ENCODE data around the gene PNISR. TPM values are rescaled to one million over a fixed set of nuclear protein-coding genes. Genes with fewer than 3 reads are reported as not detected.

Gene PNISR
- total and polyA plus RNA-seq, 2 of the 13 experiments (the other 11 are each of a cell fraction or from before 2014, with no cell fraction given), result 43.0 to 48.0 TPM

DNA sequence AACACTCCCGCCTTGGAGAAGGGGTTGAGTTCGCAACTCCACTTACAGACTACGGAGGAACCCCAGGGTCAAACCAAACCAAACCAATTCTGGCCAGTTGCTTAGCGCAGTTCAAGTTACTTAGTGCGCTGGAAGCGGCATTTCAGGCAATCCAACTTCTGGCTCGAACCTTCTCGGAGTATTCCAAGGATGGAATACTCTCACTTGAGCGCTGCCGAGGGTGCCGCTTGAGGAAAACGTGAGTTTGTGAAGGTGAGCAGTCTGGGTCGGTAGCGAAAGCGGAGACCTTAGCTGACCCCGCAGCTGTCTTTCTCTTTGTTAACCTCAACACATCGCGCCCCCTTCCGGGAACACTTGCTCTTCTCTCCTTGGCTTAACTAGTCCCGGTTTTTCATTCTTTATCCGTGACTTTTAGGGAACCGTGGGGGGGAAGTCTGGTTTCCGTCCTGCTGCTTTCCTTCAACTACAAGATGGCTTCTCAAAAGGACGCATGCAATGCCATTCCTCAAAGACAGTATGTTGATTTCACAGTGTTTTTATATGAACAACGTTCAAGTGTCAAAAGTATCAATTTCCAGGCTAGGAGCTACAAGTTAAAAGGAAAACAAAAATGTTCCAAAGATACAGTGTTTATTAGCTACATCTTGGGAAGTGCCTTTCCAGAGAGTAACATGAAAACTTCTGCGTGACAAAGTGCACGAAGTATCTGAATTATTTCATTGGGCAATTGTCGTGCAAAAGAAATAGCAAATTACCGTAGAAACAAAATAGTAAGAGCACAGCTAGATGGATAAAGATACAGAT lies 741 bp upstream of the PNISR start (continued):
- 0 out of 2 replicates have a peak, but pooled peaks have one; percentile 7 for TF ChIP-seq RAD21 (CRISPR knock-in tag; IDR thresholded peaks at IDR 0.05)
- no peak for TF ChIP-seq ZNF20 (CRISPR knock-in tag; IDR thresholded peaks at IDR 0.05)
- TF ChIP-seq FOXC1 (CRISPR knock-in tag; IDR thresholded peaks at IDR 0.05; ENCODE audit: borderline replicate concordance), result no peak; the same call in 1 of the 2 replicates
- no peak for TF ChIP-seq ZBTB38 (CRISPR knock-in tag; IDR thresholded peaks at IDR 0.05)
- 0 out of 2 replicates have a peak, but pooled peaks have one; percentile 6 for TF ChIP-seq NFYC (CRISPR knock-in tag; IDR thresholded peaks at IDR 0.05)
- TF ChIP-seq PCBP1 (IDR thresholded peaks at IDR 0.05; ENCODE audit: borderline replicate concordance, low read depth, low read length), result no peak
- TF ChIP-seq, protein P1, sequence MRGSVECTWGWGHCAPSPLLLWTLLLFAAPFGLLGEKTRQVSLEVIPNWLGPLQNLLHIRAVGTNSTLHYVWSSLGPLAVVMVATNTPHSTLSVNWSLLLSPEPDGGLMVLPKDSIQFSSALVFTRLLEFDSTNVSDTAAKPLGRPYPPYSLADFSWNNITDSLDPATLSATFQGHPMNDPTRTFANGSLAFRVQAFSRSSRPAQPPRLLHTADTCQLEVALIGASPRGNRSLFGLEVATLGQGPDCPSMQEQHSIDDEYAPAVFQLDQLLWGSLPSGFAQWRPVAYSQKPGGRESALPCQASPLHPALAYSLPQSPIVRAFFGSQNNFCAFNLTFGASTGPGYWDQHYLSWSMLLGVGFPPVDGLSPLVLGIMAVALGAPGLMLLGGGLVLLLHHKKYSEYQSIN (CRISPR knock-in tag; IDR thresholded peaks at IDR 0.05; ENCODE audit: borderline replicate concordance), result no peak
- no peak for TF ChIP-seq MNT (IDR thresholded peaks at IDR 0.05)
- no peak for TF ChIP-seq GFI1 (CRISPR knock-in tag; IDR thresholded peaks at IDR 0.05; ENCODE audit: borderline replicate concordance)
- TF ChIP-seq, protein P2, sequence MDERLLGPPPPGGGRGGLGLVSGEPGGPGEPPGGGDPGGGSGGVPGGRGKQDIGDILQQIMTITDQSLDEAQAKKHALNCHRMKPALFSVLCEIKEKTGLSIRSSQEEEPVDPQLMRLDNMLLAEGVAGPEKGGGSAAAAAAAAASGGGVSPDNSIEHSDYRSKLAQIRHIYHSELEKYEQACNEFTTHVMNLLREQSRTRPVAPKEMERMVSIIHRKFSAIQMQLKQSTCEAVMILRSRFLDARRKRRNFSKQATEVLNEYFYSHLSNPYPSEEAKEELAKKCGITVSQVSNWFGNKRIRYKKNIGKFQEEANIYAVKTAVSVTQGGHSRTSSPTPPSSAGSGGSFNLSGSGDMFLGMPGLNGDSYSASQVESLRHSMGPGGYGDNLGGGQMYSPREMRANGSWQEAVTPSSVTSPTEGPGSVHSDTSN (CRISPR knock-in tag; IDR thresholded peaks at IDR 0.05), result no peak
- no peak for TF ChIP-seq THAP7 (CRISPR knock-in tag; IDR thresholded peaks at IDR 0.05)
- peak; percentile 22; the same call in 1 of the 2 replicates for TF ChIP-seq ZFP91 (CRISPR knock-in tag; IDR thresholded peaks at IDR 0.05; ENCODE audit: borderline replicate concordance)
- 0 out of 4 replicates have a peak, but pooled peaks of 1 of the 2 experiments have one; percentile 45 for TF ChIP-seq REST (IDR thresholded peaks at IDR 0.05; ENCODE audit: borderline replicate concordance in 1 of 2, low read depth in 1 of 2, low read length in 2 of 2)
- TF ChIP-seq FOXA3 (CRISPR knock-in tag; IDR thresholded peaks at IDR 0.05), result no peak
- TF ChIP-seq ZNF3 (CRISPR knock-in tag; IDR thresholded peaks at IDR 0.05), result no peak; the same call in 1 of the 2 replicates
- TF ChIP-seq PITX1 (CRISPR knock-in tag; IDR thresholded peaks at IDR 0.05), result no peak; the same call in 1 of the 2 replicates
- TF ChIP-seq KDM5B (CRISPR knock-in tag; IDR thresholded peaks at IDR 0.05; ENCODE audit: borderline replicate concordance), result no peak
- peak; percentile 4; the same call in 1 of the 2 replicates for TF ChIP-seq ZNF607 (CRISPR knock-in tag; IDR thresholded peaks at IDR 0.05; ENCODE audit: borderline replicate concordance)

Data from HepG2 (cell line).